ENCODE data around the gene TEK. TPM values are rescaled to one million over a fixed set of nuclear protein-coding genes. Genes with fewer than 3 reads are reported as not detected.

The TEK gene
- total and polyA plus RNA-seq, 8 donors = 0.56 to 25.5 (median 2.0) TPM; not detected in 1

DNA sequence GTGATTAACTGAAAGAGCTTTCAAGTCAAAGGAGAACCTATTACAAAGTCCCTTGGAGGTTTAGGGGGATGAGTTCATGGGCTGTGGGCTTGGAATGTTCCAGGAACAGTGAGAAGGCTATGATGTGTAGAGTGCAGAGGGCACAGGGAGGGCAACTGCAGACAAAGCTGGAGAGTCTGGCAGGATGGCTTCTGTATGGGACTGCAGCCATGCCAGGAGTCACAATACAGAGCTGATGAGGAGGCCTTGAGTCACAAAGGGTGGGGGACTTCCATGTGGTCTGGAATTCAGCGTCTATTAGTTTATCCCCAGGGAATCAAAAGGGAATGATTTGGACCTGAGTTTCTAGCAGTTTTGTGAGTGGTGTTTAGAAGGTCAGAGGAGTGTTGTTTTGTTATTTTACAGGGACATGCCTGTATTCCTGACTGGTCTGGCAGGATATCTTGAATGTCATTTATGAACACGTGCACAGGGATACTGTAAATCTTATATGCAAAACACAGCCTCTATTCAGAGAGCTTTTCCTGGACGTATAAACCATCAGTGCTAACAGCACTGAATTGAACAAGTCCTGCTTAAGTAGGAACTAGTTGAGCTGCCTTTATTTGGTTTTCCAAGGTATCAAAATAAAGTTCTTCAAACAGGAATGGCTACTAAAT is 14.3 kb upstream of the TEK start:
- TF ChIP-seq POLR2A (IDR thresholded peaks at IDR 0.05) (no peak), EP300 (IDR thresholded peaks at IDR 0.05) (no peak), POLR2AphosphoS5 (IDR thresholded peaks at IDR 0.05) (no peak)
- TF ChIP-seq, protein P1, sequence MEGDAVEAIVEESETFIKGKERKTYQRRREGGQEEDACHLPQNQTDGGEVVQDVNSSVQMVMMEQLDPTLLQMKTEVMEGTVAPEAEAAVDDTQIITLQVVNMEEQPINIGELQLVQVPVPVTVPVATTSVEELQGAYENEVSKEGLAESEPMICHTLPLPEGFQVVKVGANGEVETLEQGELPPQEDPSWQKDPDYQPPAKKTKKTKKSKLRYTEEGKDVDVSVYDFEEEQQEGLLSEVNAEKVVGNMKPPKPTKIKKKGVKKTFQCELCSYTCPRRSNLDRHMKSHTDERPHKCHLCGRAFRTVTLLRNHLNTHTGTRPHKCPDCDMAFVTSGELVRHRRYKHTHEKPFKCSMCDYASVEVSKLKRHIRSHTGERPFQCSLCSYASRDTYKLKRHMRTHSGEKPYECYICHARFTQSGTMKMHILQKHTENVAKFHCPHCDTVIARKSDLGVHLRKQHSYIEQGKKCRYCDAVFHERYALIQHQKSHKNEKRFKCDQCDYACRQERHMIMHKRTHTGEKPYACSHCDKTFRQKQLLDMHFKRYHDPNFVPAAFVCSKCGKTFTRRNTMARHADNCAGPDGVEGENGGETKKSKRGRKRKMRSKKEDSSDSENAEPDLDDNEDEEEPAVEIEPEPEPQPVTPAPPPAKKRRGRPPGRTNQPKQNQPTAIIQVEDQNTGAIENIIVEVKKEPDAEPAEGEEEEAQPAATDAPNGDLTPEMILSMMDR (IDR thresholded peaks at IDR 0.05) = no peak
- no peak for DNase-seq
- WGBS, 5 donors = 43 to 59% (median 47%) methylated on average over 3 of the region's 3 CpGs
- H3K4me1 ChIP-seq = no peaks in the 10 kb centered on the region
- H3K4me3 ChIP-seq = no peak overlapping the region
- H3K27ac ChIP-seq = no peak overlapping the region
- peaks cover 0 to 6% (median 0%) of the 10 kb centered on the region in 3 donors for H3K27me3 ChIP-seq
- intact Hi-C loops (cut with DNase I; ENCODE audit: low total_unique reads) = no loop called here
- no peaks in the 10 kb centered on the region for H3K36me3 ChIP-seq
- no peaks in the 10 kb centered on the region for H3K9me3 ChIP-seq

- intact Hi-C loops (cut with DNase I; ENCODE audit: low total_unique reads) = no loop called here
- Histone ChIP-seq H3K9me3 (no peaks in the 10 kb centered on the region), H3K36me3 (no peaks in the 10 kb centered on the region), H3K4me3 (no peak overlapping the region), H3K4me1 (peaks cover 0 to 6% (median 0%) of the 10 kb centered on the region in 4 donors), H3K27me3 (no peaks in the 10 kb centered on the region), H3K27ac (no peak overlapping the region)
- no peak for DNase-seq
- TF ChIP-seq, protein P1 (IDR thresholded peaks at IDR 0.05) = no peak
- TF ChIP-seq EP300 (IDR thresholded peaks at IDR 0.05) = no peak
- TF ChIP-seq POLR2A (IDR thresholded peaks at IDR 0.05) = no peak
- TF ChIP-seq POLR2AphosphoS5 (IDR thresholded peaks at IDR 0.05) = no peak
- 71 to 92% (median 83%) methylated on average over 2 of the region's 2 CpGs for WGBS, 5 donors
These were observed 1.8 kb upstream of the TEK start for GRCh38 chr9:27107241-27107640.

- Histone ChIP-seq H3K4me1 (peaks cover 0 to 6% (median 0%) of the 10 kb centered on the region in 4 donors), H3K36me3 (no peaks in the 10 kb centered on the region), H3K27ac (peak overlapping the region in 3 of 5 donors; percentile 4 to 35 (median 29)), H3K9me3 (no peaks in the 10 kb centered on the region), H3K27me3 (no peaks in the 10 kb centered on the region), H3K4me3 (peak overlapping the region in 3 of 4 donors; percentile 10 to 13 (median 13))
- 40 to 60% (median 50%) methylated on average over 2 of the region's 2 CpGs for WGBS, 5 donors
- intact Hi-C loops (cut with DNase I; ENCODE audit: low total_unique reads) = no loop called here
- TF ChIP-seq POLR2A (IDR thresholded peaks at IDR 0.05) (no peak), EP300 (IDR thresholded peaks at IDR 0.05) (no peak), POLR2AphosphoS5 (IDR thresholded peaks at IDR 0.05) (no peak)
- TF ChIP-seq, protein P1 (IDR thresholded peaks at IDR 0.05) = no peak
- no peak for DNase-seq
These were observed 596 bp downstream of the TEK start for GRCh38 chr9:27109621-27110020.

GRCh38 chr9:27110181-27110580 is 1.2 kb downstream of the TEK start:
- TF ChIP-seq POLR2AphosphoS5 (IDR thresholded peaks at IDR 0.05) (no peak), POLR2A (IDR thresholded peaks at IDR 0.05) (no peak), EP300 (IDR thresholded peaks at IDR 0.05) (no peak)
- TF ChIP-seq, protein P1 (IDR thresholded peaks at IDR 0.05) = no peak
- intact Hi-C loops (cut with DNase I; ENCODE audit: low total_unique reads) = no loop called here
- Histone ChIP-seq H3K4me1 (peaks cover 0 to 6% (median 0%) of the 10 kb centered on the region in 4 donors), H3K4me3 (peak overlapping the region in 2 of 4 donors; percentile 1 to 11), H3K27ac (peak overlapping the region in 1 of 5 donors; percentile 31), H3K36me3 (no peaks in the 10 kb centered on the region), H3K27me3 (no peaks in the 10 kb centered on the region), H3K9me3 (no peaks in the 10 kb centered on the region)
- 61 to 68% (median 68%) methylated on average over 4 of the region's 4 CpGs for WGBS, 5 donors
- DNase-seq = no peak

All from stomach (tissue), 9 donors.